ENCODE data around the gene ABI1.

The ABI1 gene

DNA sequence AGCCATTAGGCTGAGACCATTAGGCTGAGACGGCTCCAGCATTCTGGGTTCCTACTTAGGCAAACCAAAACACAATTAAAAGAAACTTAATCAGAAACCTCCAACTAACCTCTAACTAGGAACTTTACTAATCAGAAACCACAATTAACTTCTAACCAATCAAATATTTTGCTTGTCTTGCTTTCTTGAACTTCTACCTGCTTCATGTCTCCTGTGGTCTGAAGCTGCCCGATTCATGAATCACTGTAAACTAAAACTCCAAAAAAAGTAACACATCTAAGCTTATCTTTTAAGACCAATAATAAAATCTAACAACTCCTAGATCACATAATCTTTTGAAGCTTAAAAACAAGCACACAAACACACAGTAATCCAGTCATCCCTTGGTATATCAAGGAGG is 87.1 kb downstream of the ABI1 start:
- no peak for DNase-seq (ENCODE audit: low spot score in 2 of 2)
- Mint-ChIP-seq H3K9me3 (no peaks in the 10 kb centered on the region), H3K36me3 (ENCODE audit: insufficient read depth) (peaks cover 17% of the 10 kb centered on the region), H3K4me1 (peaks cover 64% of the 10 kb centered on the region), H3K27me3 (no peaks in the 10 kb centered on the region), H3K4me3 (no peak overlapping the region), H3K27ac (ENCODE audit: low read depth) (peak overlapping the region; percentile 81)
- peak; percentile 24 for ATAC-seq (replicated peaks; ENCODE audit: extremely low read depth, poor library complexity, severe bottlenecking)

DNA sequence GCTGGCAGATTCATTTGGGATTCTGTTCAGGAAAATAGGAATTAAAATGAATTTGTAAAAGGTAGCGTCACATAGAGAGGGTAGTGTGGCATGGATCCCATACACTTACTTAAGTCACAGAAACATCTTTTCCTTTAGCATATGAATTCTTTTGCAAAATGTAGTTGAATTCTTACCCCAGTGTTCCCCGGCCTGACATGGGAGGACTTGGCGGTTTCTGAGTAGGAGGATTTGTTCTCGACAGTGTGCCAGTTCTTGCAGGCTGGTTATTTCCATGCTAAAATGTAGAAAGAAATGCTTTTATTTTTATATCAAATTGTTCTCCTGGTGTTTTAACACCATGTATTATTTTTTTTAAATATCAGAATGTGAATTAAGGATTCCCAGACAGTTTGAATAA is 90.7 kb downstream of the ABI1 start:
- Mint-ChIP-seq H3K27me3 (no peaks in the 10 kb centered on the region), H3K36me3 (ENCODE audit: insufficient read depth) (peaks cover 36% of the 10 kb centered on the region), H3K4me3 (no peak overlapping the region), H3K27ac (ENCODE audit: low read depth) (peak overlapping the region; percentile 13), H3K4me1 (peaks cover 36% of the 10 kb centered on the region), H3K9me3 (no peaks in the 10 kb centered on the region)
- ATAC-seq (replicated peaks; ENCODE audit: extremely low read depth, poor library complexity, severe bottlenecking) (no peak), DNase-seq (ENCODE audit: low spot score in 2 of 2) (no peak)

DNA sequence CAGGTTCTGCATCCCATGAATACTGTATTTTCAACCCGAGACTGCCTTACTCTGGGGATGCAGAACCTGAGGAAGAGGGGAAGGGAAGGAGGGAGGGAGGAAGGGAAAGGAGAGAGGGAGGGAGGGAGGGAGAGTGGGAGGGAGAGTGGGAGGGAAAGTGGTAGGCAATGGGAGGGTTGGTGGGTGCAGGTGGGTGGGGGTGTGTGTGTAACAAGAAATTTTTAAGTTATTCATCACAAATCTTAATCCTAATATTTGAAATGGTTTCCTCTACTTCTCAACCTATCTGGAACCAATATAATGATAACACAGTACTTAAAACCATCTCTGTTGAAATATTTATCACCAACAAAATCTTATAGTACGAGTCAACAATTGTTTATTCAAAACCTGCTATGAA is 95.2 kb downstream of the ABI1 start:
- H3K27ac Mint-ChIP-seq (ENCODE audit: low read depth): no peak overlapping the region
- H3K4me1 Mint-ChIP-seq: peaks cover 9% of the 10 kb centered on the region
- H3K9me3 Mint-ChIP-seq: no peaks in the 10 kb centered on the region
- H3K36me3 Mint-ChIP-seq (ENCODE audit: insufficient read depth): peaks cover 42% of the 10 kb centered on the region
- DNase-seq (ENCODE audit: low spot score in 2 of 2): no peak
- no peaks in the 10 kb centered on the region for H3K27me3 Mint-ChIP-seq
- no peak overlapping the region for H3K4me3 Mint-ChIP-seq
- ATAC-seq (replicated peaks; ENCODE audit: extremely low read depth, poor library complexity, severe bottlenecking): no peak

DNA sequence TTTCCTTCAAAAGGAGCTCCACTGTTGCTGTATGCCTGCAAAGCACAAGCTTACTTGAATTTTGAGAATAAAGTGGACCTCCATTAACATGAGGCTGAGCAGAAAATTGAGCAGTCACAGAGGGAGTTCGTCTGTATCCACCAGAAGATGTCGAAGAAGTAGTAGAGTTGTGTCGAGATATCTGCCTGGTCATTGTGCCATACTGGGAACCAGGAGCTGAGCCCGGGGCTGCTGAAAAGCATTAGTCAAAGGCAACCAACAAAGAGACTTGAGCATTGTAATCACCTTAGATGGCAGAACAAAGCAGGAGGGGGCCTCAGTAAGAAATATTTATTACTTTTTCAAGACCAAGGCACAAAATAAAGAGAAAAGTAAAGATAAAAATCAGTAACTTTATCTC is 101.8 kb downstream of the ABI1 start:
- ATAC-seq (replicated peaks; ENCODE audit: extremely low read depth, poor library complexity, severe bottlenecking) (no peak), DNase-seq (ENCODE audit: low spot score in 2 of 2) (no peak)
- Mint-ChIP-seq H3K36me3 (ENCODE audit: insufficient read depth) (peaks cover 39% of the 10 kb centered on the region), H3K9me3 (no peaks in the 10 kb centered on the region), H3K27me3 (no peaks in the 10 kb centered on the region), H3K4me1 (peaks cover 12% of the 10 kb centered on the region), H3K27ac (ENCODE audit: low read depth) (no peak overlapping the region), H3K4me3 (no peak overlapping the region)

DNA sequence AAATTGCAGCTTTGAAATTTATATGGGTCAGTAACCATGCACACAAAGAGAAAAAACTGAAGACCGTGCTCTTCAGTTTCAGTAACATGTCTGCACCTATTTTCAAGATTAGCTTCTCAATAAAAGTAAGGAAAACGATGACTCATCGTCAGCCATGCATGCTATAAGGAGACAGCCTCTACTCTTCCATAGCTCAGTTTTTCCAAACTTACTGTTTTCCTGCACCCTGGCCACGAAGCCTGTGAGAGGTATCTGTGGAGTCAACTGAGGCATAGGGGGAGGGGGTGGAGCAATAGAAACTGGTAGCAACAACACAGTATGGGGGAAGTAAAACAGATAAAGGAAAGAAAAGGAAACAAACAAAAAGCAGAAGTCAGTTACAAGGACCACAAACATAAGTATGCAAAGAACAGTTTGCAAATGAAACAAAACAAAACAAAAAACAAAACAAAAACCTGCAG is 105.3 kb downstream of the ABI1 start:
- Mint-ChIP-seq H3K4me1 (peaks cover 5% of the 10 kb centered on the region), H3K4me3 (no peak overlapping the region), H3K27me3 (no peaks in the 10 kb centered on the region), H3K36me3 (ENCODE audit: insufficient read depth) (peaks cover 37% of the 10 kb centered on the region), H3K9me3 (no peaks in the 10 kb centered on the region), H3K27ac (ENCODE audit: low read depth) (peak overlapping the region; percentile 42)
- DNase-seq (ENCODE audit: low spot score in 2 of 2) (no peak), ATAC-seq (replicated peaks; ENCODE audit: extremely low read depth, poor library complexity, severe bottlenecking) (no peak)

DNA sequence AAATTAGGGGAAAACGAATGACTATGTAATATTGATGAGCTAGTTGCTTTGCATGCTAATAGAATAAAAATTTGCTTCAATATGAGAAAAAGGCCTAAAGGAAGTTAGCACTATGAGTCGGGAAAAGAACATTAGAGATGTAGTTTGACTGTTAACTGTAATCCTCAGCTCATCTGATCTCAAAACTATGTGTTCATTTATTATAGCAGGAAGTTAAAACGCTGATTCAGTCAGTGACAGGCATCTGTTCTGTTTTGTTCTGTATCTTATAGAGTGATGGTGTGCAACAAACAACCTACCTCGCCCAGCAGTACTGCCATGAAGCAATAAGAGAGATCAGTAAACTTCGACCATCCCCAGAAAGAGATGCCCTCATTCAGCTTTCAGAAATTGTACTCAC is 114.7 kb downstream of the ABI1 start:
- Mint-ChIP-seq H3K9me3 (no peaks in the 10 kb centered on the region), H3K36me3 (ENCODE audit: insufficient read depth) (peaks cover 36% of the 10 kb centered on the region), H3K27ac (ENCODE audit: low read depth) (peak overlapping the region; percentile 47), H3K27me3 (no peaks in the 10 kb centered on the region), H3K4me3 (no peak overlapping the region), H3K4me1 (no peaks in the 10 kb centered on the region)
- DNase-seq (ENCODE audit: low spot score in 2 of 2) (no peak), ATAC-seq (replicated peaks; ENCODE audit: extremely low read depth, poor library complexity, severe bottlenecking) (no peak)

DNA sequence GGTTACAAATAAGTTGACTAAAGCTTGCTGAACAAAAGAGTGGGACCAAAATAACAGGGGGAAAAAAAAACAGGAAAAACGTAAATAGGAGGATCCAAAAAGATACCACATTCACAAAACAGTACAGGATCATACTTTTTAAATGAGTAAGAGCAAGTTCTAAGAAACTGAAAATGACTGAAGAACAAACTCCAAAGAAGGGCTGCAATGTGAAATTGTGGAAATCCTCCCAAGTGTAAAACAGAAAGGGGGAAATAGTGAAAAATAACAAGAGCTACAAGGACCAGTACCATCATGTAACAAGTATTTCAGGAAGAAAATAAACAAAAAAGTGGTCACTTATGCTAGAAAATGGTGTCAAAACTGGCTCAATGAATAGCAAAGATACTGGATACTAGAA is 116.9 kb downstream of the ABI1 start:
- no peak for ATAC-seq (replicated peaks; ENCODE audit: extremely low read depth, poor library complexity, severe bottlenecking)
- DNase-seq (ENCODE audit: low spot score in 2 of 2): no peak
- Mint-ChIP-seq H3K27me3 (no peaks in the 10 kb centered on the region), H3K4me3 (no peak overlapping the region), H3K9me3 (no peaks in the 10 kb centered on the region), H3K27ac (ENCODE audit: low read depth) (peak overlapping the region; percentile 47), H3K36me3 (ENCODE audit: insufficient read depth) (peaks cover 39% of the 10 kb centered on the region), H3K4me1 (no peaks in the 10 kb centered on the region)

DNA sequence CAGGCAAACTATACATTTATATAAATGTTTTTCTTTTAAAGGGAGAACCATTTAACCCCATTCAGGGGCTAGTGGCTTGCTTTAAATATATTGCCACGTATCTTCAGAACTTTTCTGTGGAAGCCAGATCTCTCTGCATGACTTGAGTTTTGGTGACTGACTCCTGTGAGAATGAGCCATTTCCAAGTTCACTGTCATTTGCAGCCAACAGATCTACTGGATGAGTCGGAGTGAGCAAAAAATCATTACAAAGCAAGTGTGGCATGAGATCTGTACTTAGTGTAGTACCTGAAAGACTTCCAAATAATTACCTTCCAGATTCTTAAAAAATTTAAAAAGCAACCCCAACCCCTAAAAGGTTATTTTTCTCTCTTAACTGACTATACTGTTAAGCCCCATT is 117.7 kb downstream of the ABI1 start:
- no peaks in the 10 kb centered on the region for H3K27me3 Mint-ChIP-seq
- H3K9me3 Mint-ChIP-seq: no peaks in the 10 kb centered on the region
- H3K4me3 Mint-ChIP-seq: no peak overlapping the region
- peaks cover 33% of the 10 kb centered on the region for H3K36me3 Mint-ChIP-seq (ENCODE audit: insufficient read depth)
- DNase-seq (ENCODE audit: low spot score in 2 of 2): no peak
- H3K4me1 Mint-ChIP-seq: no peaks in the 10 kb centered on the region
- no peak for ATAC-seq (replicated peaks; ENCODE audit: extremely low read depth, poor library complexity, severe bottlenecking)
- peak overlapping the region; percentile 47 for H3K27ac Mint-ChIP-seq (ENCODE audit: low read depth)

DNA sequence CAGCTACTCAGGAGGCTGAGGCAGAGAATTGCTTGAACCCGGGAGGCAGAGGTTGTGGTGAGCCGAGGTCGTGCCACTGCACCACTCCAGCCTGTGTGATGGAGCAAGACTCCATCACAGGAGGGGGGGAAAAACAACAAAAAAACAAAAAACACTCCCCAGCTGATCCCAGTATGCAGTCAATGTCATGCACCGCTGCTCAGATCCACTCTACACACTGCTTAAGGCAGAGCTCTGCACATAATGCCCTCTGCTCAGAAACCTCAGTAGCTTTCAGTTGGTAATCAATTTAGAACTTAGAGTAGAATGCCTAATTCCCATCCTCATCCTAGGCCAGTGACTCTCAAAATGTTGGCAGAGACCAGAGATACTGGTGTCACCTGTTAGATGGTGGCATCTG is 119.4 kb downstream of the ABI1 start:
- no peak for ATAC-seq (replicated peaks; ENCODE audit: extremely low read depth, poor library complexity, severe bottlenecking)
- H3K4me3 Mint-ChIP-seq: no peak overlapping the region
- H3K27ac Mint-ChIP-seq (ENCODE audit: low read depth): no peak overlapping the region
- DNase-seq (ENCODE audit: low spot score in 2 of 2): no peak
- no peaks in the 10 kb centered on the region for H3K27me3 Mint-ChIP-seq
- no peaks in the 10 kb centered on the region for H3K9me3 Mint-ChIP-seq
- H3K36me3 Mint-ChIP-seq (ENCODE audit: insufficient read depth): peaks cover 30% of the 10 kb centered on the region
- no peaks in the 10 kb centered on the region for H3K4me1 Mint-ChIP-seq

DNA sequence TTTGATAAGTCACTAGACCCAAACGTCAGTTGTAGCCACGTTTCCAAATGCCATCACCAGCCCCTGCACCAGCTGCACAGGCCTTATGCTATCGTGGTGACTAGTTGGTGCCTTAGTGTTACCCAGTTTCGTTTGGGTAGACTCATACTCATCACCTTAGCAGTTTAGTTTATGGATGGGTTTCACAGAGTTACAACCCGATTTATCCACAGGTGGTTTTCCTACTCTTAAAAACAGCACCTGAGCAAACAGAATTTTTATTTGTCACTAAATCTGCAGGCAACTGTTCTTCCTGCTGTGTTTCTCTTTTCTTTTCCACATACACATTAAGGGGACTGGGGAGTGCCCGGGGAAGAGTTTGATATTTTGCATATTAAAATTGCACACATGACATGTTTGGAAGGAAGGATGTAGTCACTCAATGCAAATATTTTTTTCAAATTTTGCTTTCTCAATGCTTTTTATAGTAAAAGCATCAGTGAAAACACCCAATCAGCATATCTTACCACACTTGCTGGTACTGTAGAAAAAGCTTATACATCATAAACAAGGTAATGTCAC is 121.6 kb downstream of the ABI1 start:
- Mint-ChIP-seq H3K27me3 (no peaks in the 10 kb centered on the region), H3K36me3 (ENCODE audit: insufficient read depth) (peaks cover 16% of the 10 kb centered on the region), H3K27ac (ENCODE audit: low read depth) (peak overlapping the region; percentile 61), H3K9me3 (no peaks in the 10 kb centered on the region), H3K4me3 (no peak overlapping the region), H3K4me1 (no peaks in the 10 kb centered on the region)
- DNase-seq (ENCODE audit: low spot score in 2 of 2): no peak
- ATAC-seq (replicated peaks; ENCODE audit: extremely low read depth, poor library complexity, severe bottlenecking): no peak

DNA sequence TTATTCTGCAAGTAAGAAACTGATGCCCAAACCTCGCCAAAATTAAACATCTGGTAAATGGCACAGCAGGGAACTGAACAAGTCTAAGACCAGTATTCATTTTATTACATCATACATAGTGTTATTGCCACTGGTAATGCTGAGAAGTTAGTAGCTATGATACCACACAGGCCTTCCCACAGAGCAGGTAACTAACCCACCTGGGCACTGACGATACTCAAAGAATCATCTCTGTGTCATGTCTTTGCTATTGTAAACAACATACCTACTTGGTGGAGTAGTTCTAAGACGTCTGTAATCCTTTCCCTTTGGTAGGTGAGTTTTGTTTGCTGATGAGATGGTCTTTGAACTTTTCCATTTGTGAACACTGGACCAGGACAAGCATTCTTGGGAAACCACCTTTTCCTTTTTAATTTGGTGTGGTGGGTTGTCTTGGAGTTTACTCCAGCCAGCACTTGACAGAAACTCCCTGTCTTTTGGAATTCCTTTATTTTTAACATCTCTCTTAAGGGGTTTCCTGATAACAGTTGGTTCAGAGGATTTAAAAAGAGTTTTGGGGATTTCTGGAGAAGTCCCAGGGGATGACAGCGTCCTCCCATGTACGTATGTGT is 122.4 kb downstream of the ABI1 start:
- no peak for DNase-seq (ENCODE audit: low spot score in 2 of 2)
- ATAC-seq (replicated peaks; ENCODE audit: extremely low read depth, poor library complexity, severe bottlenecking): no peak
- peak overlapping the region; percentile 42 for H3K27ac Mint-ChIP-seq (ENCODE audit: low read depth)
- H3K36me3 Mint-ChIP-seq (ENCODE audit: insufficient read depth): peaks cover 11% of the 10 kb centered on the region
- H3K4me1 Mint-ChIP-seq: no peaks in the 10 kb centered on the region
- no peaks in the 10 kb centered on the region for H3K9me3 Mint-ChIP-seq
- no peak overlapping the region for H3K4me3 Mint-ChIP-seq
- H3K27me3 Mint-ChIP-seq: no peaks in the 10 kb centered on the region

DNA sequence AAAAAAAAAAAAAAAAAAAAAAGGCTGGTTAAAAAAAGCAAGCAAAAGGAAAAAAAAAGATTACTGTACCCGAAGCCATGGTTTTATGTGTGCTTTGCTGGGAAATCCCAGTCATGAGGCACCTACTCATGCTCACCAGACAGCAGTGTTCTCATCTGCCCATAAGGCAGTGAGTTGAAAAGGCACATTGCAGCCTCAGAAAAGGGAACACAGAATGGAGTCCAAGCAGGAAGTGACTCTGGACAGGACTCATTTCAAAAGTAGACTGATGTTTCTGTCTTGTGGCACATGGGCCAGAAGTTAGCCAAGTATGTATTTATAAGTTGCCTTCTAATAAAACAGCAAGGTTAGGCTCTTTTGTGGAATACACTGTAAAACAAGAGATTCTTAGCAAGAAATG is 123.0 kb downstream of the ABI1 start:
- no peak overlapping the region for H3K27ac Mint-ChIP-seq (ENCODE audit: low read depth)
- no peak overlapping the region for H3K4me3 Mint-ChIP-seq
- H3K36me3 Mint-ChIP-seq (ENCODE audit: insufficient read depth): peaks cover 9% of the 10 kb centered on the region
- ATAC-seq (replicated peaks; ENCODE audit: extremely low read depth, poor library complexity, severe bottlenecking): peak; percentile 32
- H3K9me3 Mint-ChIP-seq: no peaks in the 10 kb centered on the region
- DNase-seq (ENCODE audit: low spot score in 2 of 2): no peak
- no peaks in the 10 kb centered on the region for H3K27me3 Mint-ChIP-seq
- H3K4me1 Mint-ChIP-seq: no peaks in the 10 kb centered on the region

DNA sequence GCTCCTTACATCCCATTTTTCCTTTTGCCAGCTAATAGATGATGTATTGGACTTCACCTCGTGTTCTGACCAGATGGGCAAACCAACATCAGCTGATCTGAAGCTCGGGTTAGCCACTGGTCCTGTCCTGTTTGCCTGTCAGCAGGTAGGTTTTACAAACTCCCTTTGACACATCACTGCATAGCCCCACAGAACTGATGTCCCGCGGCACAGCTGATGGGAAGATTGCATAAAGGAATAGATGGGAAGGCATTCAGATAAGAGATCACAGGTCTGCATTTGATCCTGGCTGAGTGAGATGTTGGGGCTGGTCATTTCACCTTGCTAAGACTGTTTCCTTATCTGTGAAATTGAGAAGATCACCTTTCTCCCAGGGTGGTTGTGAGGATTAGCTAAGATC is 125.3 kb downstream of the ABI1 start:
- H3K4me1 Mint-ChIP-seq: no peaks in the 10 kb centered on the region
- no peak overlapping the region for H3K4me3 Mint-ChIP-seq
- DNase-seq (ENCODE audit: low spot score in 2 of 2): no peak
- H3K36me3 Mint-ChIP-seq (ENCODE audit: insufficient read depth): peaks cover 3% of the 10 kb centered on the region
- ATAC-seq (replicated peaks; ENCODE audit: extremely low read depth, poor library complexity, severe bottlenecking): no peak
- no peaks in the 10 kb centered on the region for H3K9me3 Mint-ChIP-seq
- no peaks in the 10 kb centered on the region for H3K27me3 Mint-ChIP-seq
- H3K27ac Mint-ChIP-seq (ENCODE audit: low read depth): no peak overlapping the region

Measured in central memory CD8-positive, alpha-beta T cell (primary cell).